Activated B cell treated with CpG ODN at 0.5 μM for 24 hours (primary cell): ENCODE data around the gene TTC7B. TPM values are rescaled to one million over a fixed set of nuclear protein-coding genes. Genes with fewer than 3 reads are reported as not detected.

ENCODE experiments used
- ATAC-seq: fragments of 200-7000 bp; cut with Tn5 transposase; one replicate; pipeline ENCODE4 v1.10.0; 2021; ENCODE audit warnings: low read depth, mild to moderate bottlenecking, moderate library complexity
- CTCF ChIA-PET: fragments of 350-600 bp; sonication (Branson Sonifier 250); formaldehyde crosslinking; loops from one replicate; lab custom pipeline; 2021; ENCODE audit warnings: antibody characterized with exemption; lab: Charles Lee
- POLR2A ChIA-PET: fragments of 350-600 bp; sonication (Branson Sonifier 250); formaldehyde crosslinking; loops from one replicate; lab custom pipeline; 2021; ENCODE audit warnings: antibody characterized with exemption; lab: Charles Lee
- DNase-seq: peaks from one replicate; pipeline ENCODE4 v3.0.0; 2022
- H3K27ac Mint-ChIP-seq: one replicate; pipeline ENCODE4 v1.8.0; 2020; ENCODE audit warnings: mixed read lengths
- H3K27me3 Mint-ChIP-seq: one replicate; pipeline ENCODE4 v1.8.0; 2021; ENCODE audit warnings: mixed read lengths
- H3K36me3 Mint-ChIP-seq: one replicate; pipeline ENCODE4 v1.8.0; 2021; ENCODE audit warnings: low read depth, mixed read lengths
- H3K4me1 Mint-ChIP-seq: one replicate; pipeline ENCODE4 v1.8.0; 2021; ENCODE audit warnings: mixed read lengths
- H3K4me3 Mint-ChIP-seq: one replicate; pipeline ENCODE4 v1.8.0; 2020; ENCODE audit warnings: mild to moderate bottlenecking, mixed read lengths
- H3K9me3 Mint-ChIP-seq: one replicate; pipeline ENCODE4 v1.8.0; 2020; ENCODE audit warnings: mixed read lengths
- CTCF ChIP-seq: fragments of 200-600 bp; IDR thresholded peaks from one replicate; pipeline ENCODE4 v1.8.0; 2022; ENCODE audit warnings: antibody characterized with exemption, mild to moderate bottlenecking
- intact Hi-C: fragments of 100-400 bp; cut with micrococcal nuclease; formaldehyde crosslinking; loops from one replicate; pipeline ENCODE4 v1.15.1; 2024
- total RNA-seq: library from RNA; stranded (reverse); gene quantifications from 2 replicates; pipeline ENCODE4 v1.2.3, GENCODE V29; 2022

TTC7B gene
- total RNA-seq, 1 donor from 2014 or later = 1.9 TPM

- intact Hi-C loops = no loop called here
- Mint-ChIP-seq H3K27me3 (no peaks in the 10 kb centered on the region), H3K27ac (no peak overlapping the region), H3K9me3 (no peaks in the 10 kb centered on the region), H3K4me1 (peaks cover 4% of the 10 kb centered on the region), H3K4me3 (no peak overlapping the region), H3K36me3 (no peaks in the 10 kb centered on the region)
- CTCF ChIA-PET = no interaction called here
- POLR2A ChIA-PET = no interaction called here
- DNase-seq (no peak), ATAC-seq (no peak)
- no peak for TF ChIP-seq CTCF
Measured at GRCh38 chr14:90693413-90693812, 122.8 kb downstream of the TTC7B start.

- CTCF ChIA-PET = no interaction called here
- Mint-ChIP-seq H3K9me3 (no peaks in the 10 kb centered on the region), H3K4me1 (peaks cover 4% of the 10 kb centered on the region), H3K4me3 (no peak overlapping the region), H3K36me3 (no peaks in the 10 kb centered on the region), H3K27me3 (no peaks in the 10 kb centered on the region), H3K27ac (no peak overlapping the region)
- no peak for TF ChIP-seq CTCF
- no peak for DNase-seq
- ATAC-seq = no peak
- intact Hi-C loops = no loop called here
- POLR2A ChIA-PET = no interaction called here
Measured at GRCh38 chr14:90692826-90693225, 123.4 kb downstream of the TTC7B start.

GRCh38 chr14:90692061-90692460 is 124.2 kb downstream of the TTC7B start:
- no peak for TF ChIP-seq CTCF
- no peak for ATAC-seq
- CTCF ChIA-PET = no interaction called here
- Mint-ChIP-seq H3K4me3 (no peak overlapping the region), H3K36me3 (no peaks in the 10 kb centered on the region), H3K27me3 (peaks cover 2% of the 10 kb centered on the region), H3K4me1 (no peaks in the 10 kb centered on the region), H3K27ac (no peak overlapping the region), H3K9me3 (no peaks in the 10 kb centered on the region)
- POLR2A ChIA-PET = no interaction called here
- intact Hi-C loops = no loop called here
- DNase-seq = no peak

- intact Hi-C loops = no loop called here
- no peak overlapping the region for H3K27ac Mint-ChIP-seq
- no peak overlapping the region for H3K4me3 Mint-ChIP-seq
- DNase-seq (no peak), ATAC-seq (no peak)
- H3K9me3 Mint-ChIP-seq = no peaks in the 10 kb centered on the region
- no peaks in the 10 kb centered on the region for H3K36me3 Mint-ChIP-seq
- H3K27me3 Mint-ChIP-seq = peaks cover 2% of the 10 kb centered on the region
- no peaks in the 10 kb centered on the region for H3K4me1 Mint-ChIP-seq
- ChIA-PET POLR2A (no interaction called here), CTCF (no interaction called here)
- no peak for TF ChIP-seq CTCF
Measured at GRCh38 chr14:90691627-90692026, 124.6 kb downstream of the TTC7B start.

GRCh38 chr14:90687680-90688079 is 128.6 kb downstream of the TTC7B start:
- POLR2A ChIA-PET = no interaction called here
- Mint-ChIP-seq H3K27ac (no peak overlapping the region), H3K9me3 (no peaks in the 10 kb centered on the region), H3K4me1 (no peaks in the 10 kb centered on the region), H3K27me3 (peaks cover 7% of the 10 kb centered on the region), H3K4me3 (no peak overlapping the region), H3K36me3 (no peaks in the 10 kb centered on the region)
- TF ChIP-seq CTCF = no peak
- CTCF ChIA-PET = interaction anchor here (1.7 kb wide), 1 partner anchor 10 kb away, joined by 5 read pairs; no protein-coding TSS in a partner anchor
- intact Hi-C loops = no loop called here
- no peak for ATAC-seq
- no peak for DNase-seq
